GM08714 (cell line): ENCODE measurements around the gene MAP3K5.
A peak's percentile ranks its signal among the peaks of the same experiment; 100 is the strongest.
"Not testable (repeated sequence)": the region's sequence is repeated elsewhere in the genome, so short reads cannot be mapped to it uniquely, and the experiment has no call there.

Experiments used
- H3K4me3 ChIP-seq: fragments of 200-500 bp; sonication (Bioruptor generic); 2 replicates; pipeline ENCODE4 v1.5.1; 2014; ENCODE audit warnings: mild to moderate bottlenecking, low read length, inconsistent platforms
- ZNF274 ChIP-seq: IDR thresholded peaks from 2 replicates; pipeline ENCODE4 v1.6.1; 2012; ENCODE audit warnings: mild to moderate bottlenecking, low read depth, low read length

MAP3K5 gene

GRCh38 chr6:136792410-136793262, at the start of gene MAP3K5:
TSS of gene MAP3K5 (minus strand) at chr6:136792477. CDS start at chr6:136792157, 320 bp downstream.
- peak within 1 kb of the TSS; percentile 67 for H3K4me3 ChIP-seq
- TF ChIP-seq ZNF274 = no peak

GRCh38 chr6:136840276-136841001, 48.2 kb upstream of the MAP3K5 start:
- no peak overlapping the region for H3K4me3 ChIP-seq
- no peak for TF ChIP-seq ZNF274

- TF ChIP-seq ZNF274 = no peak
- no peak overlapping the region for H3K4me3 ChIP-seq
Measured at GRCh38 chr6:136831873-136832562, 39.7 kb upstream of the MAP3K5 start.

- H3K4me3 ChIP-seq = no peak overlapping the region
- TF ChIP-seq ZNF274 = no peak
Measured at GRCh38 chr6:136826216-136826615, 33.9 kb upstream of the MAP3K5 start.

- peak overlapping the region; percentile 99 for H3K4me3 ChIP-seq
- no peak for TF ChIP-seq ZNF274
Measured at GRCh38 chr6:136823128-136823660, 30.9 kb upstream of the MAP3K5 start.

- H3K4me3 ChIP-seq = peak within 1 kb of the TSS; percentile 99
- no peak for TF ChIP-seq ZNF274
Measured at GRCh38 chr6:136822376-136823127, 30.3 kb upstream of the MAP3K5 start, which contains the start of gene PEX7. TSS of gene PEX7 (plus strand) at chr6:136822592. CDS start at chr6:136822666, 74 bp downstream.

GRCh38 chr6:136822046-136822375, 29.7 kb upstream of the MAP3K5 start:
- TF ChIP-seq ZNF274 = no peak
- H3K4me3 ChIP-seq = peak overlapping the region; percentile 99

GRCh38 chr6:136820561-136820960, 28.3 kb upstream of the MAP3K5 start:
- H3K4me3 ChIP-seq = no peak overlapping the region
- no peak for TF ChIP-seq ZNF274

- no peak overlapping the region for H3K4me3 ChIP-seq
- TF ChIP-seq ZNF274 = no peak
Measured at GRCh38 chr6:136816656-136817055, 24.4 kb upstream of the MAP3K5 start.

- H3K4me3 ChIP-seq = not testable (repeated sequence)
Measured at GRCh38 chr6:136815608-136816007, 23.3 kb upstream of the MAP3K5 start.

GRCh38 chr6:136812174-136812573, 19.9 kb upstream of the MAP3K5 start:
- TF ChIP-seq ZNF274 = no peak
- no peak overlapping the region for H3K4me3 ChIP-seq

- H3K4me3 ChIP-seq = no peak overlapping the region
- no peak for TF ChIP-seq ZNF274
Measured at GRCh38 chr6:136811272-136811671, 19.0 kb upstream of the MAP3K5 start.

GRCh38 chr6:136809091-136809860, 17.0 kb upstream of the MAP3K5 start:
- TF ChIP-seq ZNF274 = no peak
- no peak overlapping the region for H3K4me3 ChIP-seq

- no peak overlapping the region for H3K4me3 ChIP-seq
- no peak for TF ChIP-seq ZNF274
Measured at GRCh38 chr6:136803608-136804007, 11.3 kb upstream of the MAP3K5 start.
